IMR-90 (cell line): ENCODE data around the gene PCGF5. TPM values are rescaled to one million over a fixed set of nuclear protein-coding genes. Genes with fewer than 3 reads are reported as not detected.

Source experiments
- ATAC-seq: fragments of 200-7000 bp; cut with Tn5 transposase; 2 replicates; pipeline ENCODE4 v1.9.1; 2020; ENCODE audit warnings: low read depth, mild to moderate bottlenecking, moderate library complexity
- BruUV-seq: library from RNA; stranded (reverse); fragments of 400-500 nt; replicated peaks from 2 replicates; lab custom pipeline; 2021; lab: Mats Ljungman, UMichigan
- CTCF ChIA-PET: fragments of 300-600 bp; formaldehyde crosslinking; extraction: SDS; loops from one replicate; lab custom pipeline; 2021; ENCODE audit warnings: antibody characterized with exemption; lab: Yijun Ruan, JAX
- POLR2A ChIA-PET: fragments of 300-600 bp; sonication (Branson Sonifier 250); formaldehyde crosslinking; loops from one replicate; lab custom pipeline; 2022; ENCODE audit warnings: antibody characterized with exemption; ENCODE audit not compliant: unreplicated experiment; lab: Charles Lee
- DNase-seq: peaks from one replicate; pipeline ENCODE4 v3.0.0; 2013
- H2AFZ ChIP-seq: replicated peaks from 2 replicates; pipeline ENCODE3; 2013; ENCODE audit warnings: low read length, mild to moderate bottlenecking; ENCODE audit not compliant: poor library complexity
- H2AK5ac ChIP-seq: 2 replicates; pipeline ENCODE4 v1.6.1; 2013; ENCODE audit warnings: low read depth, low read length, inconsistent platforms
- H2AK9ac ChIP-seq: replicated peaks from 2 replicates; pipeline ENCODE3; 2013; ENCODE audit warnings: mild to moderate bottlenecking, low read depth, low read length, moderate library complexity; ENCODE audit not compliant: poor library complexity
- H2BK120ac ChIP-seq: 2 replicates; pipeline ENCODE4 v1.6.1; 2013; ENCODE audit warnings: low read depth, low read length, inconsistent platforms
- H2BK15ac ChIP-seq: 3 replicates; pipeline ENCODE4 v1.6.1; 2013; ENCODE audit warnings: low read depth, low read length, inconsistent platforms
- H2BK20ac ChIP-seq: 2 replicates; pipeline ENCODE4 v1.6.1; 2013; ENCODE audit warnings: low read depth, mild to moderate bottlenecking, inconsistent platforms, low read length, moderate library complexity
- H2BK5ac ChIP-seq: 2 replicates; pipeline ENCODE4 v1.6.1; 2013; ENCODE audit warnings: mild to moderate bottlenecking, low read depth, low read length, inconsistent platforms; ENCODE audit not compliant: poor library complexity, severe bottlenecking
- H3K14ac ChIP-seq: replicated peaks from 2 replicates; pipeline ENCODE4 v1.6.1; 2013; ENCODE audit warnings: low read depth, low read length, inconsistent platforms
- H3K18ac ChIP-seq: 2 replicates; pipeline ENCODE4 v1.6.1; 2013; ENCODE audit warnings: low read depth, low read length, control low read depth
- H3K23ac ChIP-seq: 2 replicates; pipeline ENCODE4 v1.6.1; 2013; ENCODE audit warnings: low read depth, low read length, inconsistent platforms
- H3K27ac ChIP-seq: 2 replicates; pipeline ENCODE4 v1.5.1; 2013; ENCODE audit warnings: mild to moderate bottlenecking, control low read depth, low read length; ENCODE audit not compliant: insufficient read depth
- H3K27me3 ChIP-seq: 2 replicates; pipeline ENCODE4 v1.6.1; 2013; ENCODE audit warnings: low read length; ENCODE audit not compliant: control insufficient read depth, insufficient read depth
- H3K36me3 ChIP-seq: 2 replicates; pipeline ENCODE4 v1.6.1; 2013; ENCODE audit warnings: low read length, mixed read lengths; ENCODE audit not compliant: control insufficient read depth, insufficient read depth
- H3K4ac ChIP-seq: 2 replicates; pipeline ENCODE4 v1.6.1; 2013; ENCODE audit warnings: low read depth, low read length, inconsistent platforms
- H3K4me1 ChIP-seq: 2 replicates; pipeline ENCODE4 v1.6.1; 2013; ENCODE audit warnings: low read length, mixed read lengths; ENCODE audit not compliant: control insufficient read depth, insufficient read depth
- H3K4me2 ChIP-seq: 2 replicates; pipeline ENCODE4 v1.6.1; 2013; ENCODE audit warnings: low read depth, mild to moderate bottlenecking, control low read depth, low read length, moderate library complexity
- H3K4me3 ChIP-seq: 2 replicates; pipeline ENCODE4 v1.5.1; 2013; ENCODE audit warnings: low read depth, mild to moderate bottlenecking, control low read depth, low read length, moderate library complexity; ENCODE audit not compliant: insufficient read depth
- H3K56ac ChIP-seq: 2 replicates; pipeline ENCODE4 v1.6.1; 2013; ENCODE audit warnings: low read length, inconsistent platforms; ENCODE audit not compliant: insufficient read depth; ENCODE audit errors: extremely low read depth
- H3K79me1 ChIP-seq, 2 experiments: 2 replicates each; pipeline ENCODE4 v1.6.1; 2013; ENCODE audit warnings: low read length in 2 of 2, inconsistent platforms in 1 of 2, low read depth in 1 of 2
- H3K9ac ChIP-seq: 2 replicates; pipeline ENCODE4 v1.6.1; 2013; ENCODE audit warnings: low read depth, low read length, control low read depth
- H3K9me1 ChIP-seq: 2 replicates; pipeline ENCODE4 v1.6.1; 2013; ENCODE audit warnings: low read length, inconsistent platforms; ENCODE audit not compliant: insufficient read depth
- H3K9me3 ChIP-seq: 2 replicates; pipeline ENCODE4 v1.6.1; 2013; ENCODE audit warnings: low read length; ENCODE audit not compliant: control insufficient read depth, insufficient read depth
- H4K20me1 ChIP-seq: 2 replicates; pipeline ENCODE4 v1.6.1; 2013; ENCODE audit warnings: low read length, inconsistent platforms; ENCODE audit not compliant: insufficient read depth
- H4K5ac ChIP-seq: 2 replicates; pipeline ENCODE4 v1.6.1; 2013; ENCODE audit warnings: mild to moderate bottlenecking, low read depth, low read length, control low read depth
- H4K8ac ChIP-seq, 2 experiments: 2 replicates each; pipeline ENCODE4 v1.6.1; 2013; ENCODE audit warnings: low read depth in 2 of 2, low read length in 2 of 2, control low read depth in 1 of 2, inconsistent platforms in 1 of 2
- H4K91ac ChIP-seq: 2 replicates; pipeline ENCODE4 v1.6.1; 2013; ENCODE audit warnings: low read depth, low read length, inconsistent platforms; ENCODE audit not compliant: insufficient read depth
- BHLHE40 ChIP-seq: fragments of 150-350 bp; IDR thresholded peaks from 2 replicates; pipeline ENCODE4 v1.6.1; 2016; ENCODE audit warnings: mild to moderate bottlenecking, low read depth, low read length
- CEBPB ChIP-seq: IDR thresholded peaks from 2 replicates; pipeline ENCODE4 v1.6.1; 2012; ENCODE audit warnings: low read depth, low read length, improper control_type of control experiment
- CTCF ChIP-seq: conservative IDR thresholded peaks from 2 replicates; pipeline ENCODE4 v1.5.1; 2012; ENCODE audit warnings: mild to moderate bottlenecking, low read depth, low read length, improper control_type of control experiment
- FOS ChIP-seq: fragments of 150-350 bp; IDR thresholded peaks from 2 replicates; pipeline ENCODE4 v1.6.1; 2016; ENCODE audit warnings: low read depth, low read length
- MAFK ChIP-seq: IDR thresholded peaks from 2 replicates; pipeline ENCODE4 v1.6.1; 2012; ENCODE audit warnings: low read depth, low read length, improper control_type of control experiment
- MAZ ChIP-seq: IDR thresholded peaks from 2 replicates; pipeline ENCODE4 v1.6.1; 2012; ENCODE audit warnings: low read depth, mild to moderate bottlenecking, low read length, improper control_type of control experiment, moderate library complexity, borderline replicate concordance
- NFE2L2 ChIP-seq: fragments of 150-350 bp; IDR thresholded peaks from 2 replicates; pipeline ENCODE4 v1.6.1; 2016; ENCODE audit warnings: low read depth, mild to moderate bottlenecking, low read length
- POLR2A ChIP-seq: IDR thresholded peaks from 2 replicates; pipeline ENCODE4 v1.6.1; 2012; ENCODE audit warnings: mild to moderate bottlenecking, low read depth, low read length
- RAD21 ChIP-seq: IDR thresholded peaks from 2 replicates; pipeline ENCODE4 v1.6.1; 2012; ENCODE audit warnings: low read length, improper control_type of control experiment
- RCOR1 ChIP-seq: IDR thresholded peaks from 2 replicates; pipeline ENCODE4 v1.6.1; 2012; ENCODE audit warnings: mild to moderate bottlenecking, low read length, improper control_type of control experiment; ENCODE audit not compliant: insufficient replicate concordance
- WGBS, 2 experiments: methylation state at CpG; one replicate each; pipeline versions ENCODE4 v1.1.5 to v1.1.7; 2013; ENCODE audit warnings: missing lambda C conversion rate in 2 of 2; ENCODE audit not compliant: insufficient read length in 1 of 2; ENCODE audit errors: extremely low coverage in 2 of 2; 5-methylcytosine and 5-hydroxymethylcytosine counted together
- dilution Hi-C: fragments of 300-500 bp; cut with HindIII; formaldehyde crosslinking; loops from one replicate; pipeline ENCODE4 v1.14.3; 2018; ENCODE audit warnings: low sequenced_read_pairs; ENCODE audit not compliant: unreplicated experiment
- in situ Hi-C: fragments of 300-500 bp; cut with MboI; formaldehyde crosslinking; loops from 3 replicates; pipeline ENCODE4 v1.14.3; 2019; ENCODE audit warnings: low sequenced_read_pairs, inconsistent platforms, mixed read lengths
- intact Hi-C: fragments of 100-400 bp; cut with micrococcal nuclease; formaldehyde crosslinking; loops from 2 replicates; pipeline ENCODE4 v1.10.0; 2022
- polyA plus RNA-seq, 3 experiments: library from polyadenylated mRNA; depleted of rRNA; stranded (reverse); fragments of >200 nt; gene quantifications; 2 replicates each; pipeline ENCODE4 v1.2.3, GENCODE V29; 2012; ENCODE audit warnings: low replicate concordance in 1 of 3
- total RNA-seq: library from RNA; depleted of rRNA; stranded (reverse); fragments of >200 nt; gene quantifications from 2 replicates; pipeline ENCODE4 v1.2.3, GENCODE V29; 2012

PCGF5 gene
- total and polyA plus RNA-seq, 2 of the 4 experiments (the other 2 are of a cell fraction): 9.0 to 18.1 TPM

- Histone ChIP-seq H4K5ac (no peak overlapping the region), H2AFZ (no peak overlapping the region), H4K20me1 (no peaks in the 10 kb centered on the region), H3K27me3 (peaks cover 8% of the 10 kb centered on the region; the same call in 1 of the 2 replicates), H2BK120ac (no peak overlapping the region), H2BK15ac (no peak overlapping the region), H3K79me1 (no peaks in the 10 kb centered on the region), H2AK5ac (no peak overlapping the region), H3K9ac (no peak overlapping the region), H3K36me3 (no peaks in the 10 kb centered on the region), H3K27ac (no peak overlapping the region), H3K56ac (no peak overlapping the region), H3K4me2 (no peak overlapping the region), H3K9me3 (no peaks in the 10 kb centered on the region), H2AK9ac (no peak overlapping the region), H2BK20ac (no peak overlapping the region), H3K14ac (no peak overlapping the region), H3K4me3 (no peak overlapping the region), H3K4ac (no peak overlapping the region), H3K9me1 (no peaks in the 10 kb centered on the region), H3K4me1 (peaks cover 6% of the 10 kb centered on the region), H3K23ac (no peak overlapping the region), H4K8ac (no peak overlapping the region), H4K91ac (no peak overlapping the region), H3K18ac (no peak overlapping the region), H2BK5ac (no peak overlapping the region)
- dilution Hi-C loops: no loop called here
- in situ Hi-C loops: no loop called here
- intact Hi-C loops: no loop called here
- DNase-seq (no peak), ATAC-seq (no peak)
- BruUV-seq: no TSS peak
- ChIA-PET POLR2A (no interaction called here), CTCF (interaction anchor here (1.3 kb wide), 1 partner anchor 9 kb away, joined by 4 read pairs; no protein-coding TSS in a partner anchor)
- TF ChIP-seq RCOR1 (no peak), MAZ (no peak), CEBPB (no peak), MAFK (no peak), FOS (no peak), POLR2A (no peak), CTCF (no peak), BHLHE40 (no peak), RAD21 (no peak), NFE2L2 (no peak)
- WGBS, 2 experiments: no CpG with 5 or more reads among the region's 1 CpG
These were observed 87.0 kb downstream of the PCGF5 start for GRCh38 chr10:91307489-91307888.
